ENCODE measurements around the gene HLA-F. TPM values are rescaled to one million over a fixed set of nuclear protein-coding genes. Genes with fewer than 3 reads are reported as not detected.

Gene HLA-F
- total RNA-seq, 1 experiment from 2014 or later: 7.6 TPM

- H3K36me3 ChIP-seq (ENCODE audit: low read depth): no peaks in the 10 kb centered on the region
- POLR2A ChIA-PET (ENCODE audit: unreplicated experiment): no interaction called here
- no peaks in the 10 kb centered on the region for H3F3A ChIP-seq (ENCODE audit: insufficient read depth, low read depth)
- no peak for TF ChIP-seq EZH2 (IDR thresholded peaks at IDR 0.05; ENCODE audit: low read depth)
- TF ChIP-seq, protein P1, sequence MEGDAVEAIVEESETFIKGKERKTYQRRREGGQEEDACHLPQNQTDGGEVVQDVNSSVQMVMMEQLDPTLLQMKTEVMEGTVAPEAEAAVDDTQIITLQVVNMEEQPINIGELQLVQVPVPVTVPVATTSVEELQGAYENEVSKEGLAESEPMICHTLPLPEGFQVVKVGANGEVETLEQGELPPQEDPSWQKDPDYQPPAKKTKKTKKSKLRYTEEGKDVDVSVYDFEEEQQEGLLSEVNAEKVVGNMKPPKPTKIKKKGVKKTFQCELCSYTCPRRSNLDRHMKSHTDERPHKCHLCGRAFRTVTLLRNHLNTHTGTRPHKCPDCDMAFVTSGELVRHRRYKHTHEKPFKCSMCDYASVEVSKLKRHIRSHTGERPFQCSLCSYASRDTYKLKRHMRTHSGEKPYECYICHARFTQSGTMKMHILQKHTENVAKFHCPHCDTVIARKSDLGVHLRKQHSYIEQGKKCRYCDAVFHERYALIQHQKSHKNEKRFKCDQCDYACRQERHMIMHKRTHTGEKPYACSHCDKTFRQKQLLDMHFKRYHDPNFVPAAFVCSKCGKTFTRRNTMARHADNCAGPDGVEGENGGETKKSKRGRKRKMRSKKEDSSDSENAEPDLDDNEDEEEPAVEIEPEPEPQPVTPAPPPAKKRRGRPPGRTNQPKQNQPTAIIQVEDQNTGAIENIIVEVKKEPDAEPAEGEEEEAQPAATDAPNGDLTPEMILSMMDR (conservative IDR thresholded peaks at IDR 0.05): no peak
- H4K20me1 ChIP-seq (ENCODE audit: insufficient read depth): no peaks in the 10 kb centered on the region
- H3K4me1 ChIP-seq (replicated peaks; ENCODE audit: insufficient read depth): no peaks in the 10 kb centered on the region
- no peak overlapping the region for H2AFZ ChIP-seq
- no peaks in the 10 kb centered on the region for H3K27me3 ChIP-seq (ENCODE audit: insufficient read depth, low read depth)
- no peaks in the 10 kb centered on the region for H3K9me3 ChIP-seq (ENCODE audit: insufficient read depth, low read depth)
- no peaks in the 10 kb centered on the region for H3K79me2 ChIP-seq (ENCODE audit: low read depth)
- no peak for DNase-seq
- intact Hi-C loops (cut with micrococcal nuclease; ENCODE audit: unreplicated experiment): no loop called here
- H3K9me2 ChIP-seq (ENCODE audit: insufficient read depth): no peaks in the 10 kb centered on the region
- H3K4me3 ChIP-seq: no peak overlapping the region
- no peak overlapping the region for H3K4me2 ChIP-seq
- H3K27ac ChIP-seq: no peak overlapping the region
- BruUV-seq (replicated peaks): no TSS peak
- CTCF ChIA-PET: no interaction called here
Observed at GRCh38 chr6:29770306-29770705, 47.1 kb downstream of the HLA-F start.

GRCh38 chr6:29776684-29777083 is 53.5 kb downstream of the HLA-F start:
- Histone ChIP-seq H3K27ac (no peak overlapping the region), H3K9me3 (ENCODE audit: insufficient read depth, low read depth) (no peaks in the 10 kb centered on the region), H3K27me3 (ENCODE audit: insufficient read depth, low read depth) (no peaks in the 10 kb centered on the region), H3K9me2 (ENCODE audit: insufficient read depth) (no peaks in the 10 kb centered on the region), H3K4me3 (no peak overlapping the region), H3K79me2 (ENCODE audit: low read depth) (no peaks in the 10 kb centered on the region), H3K4me1 (replicated peaks; ENCODE audit: insufficient read depth) (no peaks in the 10 kb centered on the region), H3F3A (ENCODE audit: insufficient read depth, low read depth) (no peaks in the 10 kb centered on the region), H4K20me1 (ENCODE audit: insufficient read depth) (no peaks in the 10 kb centered on the region), H3K36me3 (ENCODE audit: low read depth) (no peaks in the 10 kb centered on the region), H2AFZ (no peak overlapping the region), H3K4me2 (no peak overlapping the region)
- no peak for TF ChIP-seq EZH2 (IDR thresholded peaks at IDR 0.05; ENCODE audit: low read depth)
- TF ChIP-seq, protein P1 (conservative IDR thresholded peaks at IDR 0.05): no peak
- CTCF ChIA-PET: no interaction called here
- intact Hi-C loops (cut with micrococcal nuclease; ENCODE audit: unreplicated experiment): no loop called here
- no peak for DNase-seq
- POLR2A ChIA-PET (ENCODE audit: unreplicated experiment): no interaction called here
- BruUV-seq (replicated peaks): no TSS peak

Other genes starting within 250 kb of the HLA-F start
- not detected in 2 replicates for gene MAS1L, start 235.5 kb upstream of the HLA-F start, total RNA-seq (2021)
- gene UBD, start 163.7 kb upstream of the HLA-F start, total RNA-seq (2021): not detected in 2 replicates
- gene OR2H2, start 138.3 kb upstream of the HLA-F start, total RNA-seq (2021): not detected in 2 replicates
- gene GABBR1, start 90.3 kb upstream of the HLA-F start, total RNA-seq (2021): 36.3 and 43.6 TPM in 2 replicates
- not detected in 2 replicates for gene MOG, start 66.3 kb upstream of the HLA-F start, total RNA-seq (2021)
- gene ZFP57, start 42.3 kb upstream of the HLA-F start, total RNA-seq (2021): 0.98 and 1.1 TPM in 2 replicates
- 0.38 and 0.50 TPM in 2 replicates for gene HLA-G, start 104.4 kb downstream of the HLA-F start, total RNA-seq (2021)
- 168 and 261 TPM in 2 replicates for gene HLA-A, start 219.1 kb downstream of the HLA-F start, total RNA-seq (2021)